GM12872 (cell line): ENCODE measurements around the gene MGA.

Source experiments
- CTCF ChIP-seq: IDR thresholded peaks from 3 replicates; pipeline ENCODE4 v1.5.1; 2011; ENCODE audit warnings: low read depth, mild to moderate bottlenecking, low read length, moderate library complexity; ENCODE audit not compliant: insufficient read depth

The MGA gene

GRCh38 chr15:41630616-41631217, 29.5 kb upstream of the MGA start:
- TF ChIP-seq CTCF, result no peak

- TF ChIP-seq CTCF, result no peak
Measured at GRCh38 chr15:41631880-41632470, 28.2 kb upstream of the MGA start.

GRCh38 chr15:41633609-41634008, 26.6 kb upstream of the MGA start:
- no peak for TF ChIP-seq CTCF

- no peak for TF ChIP-seq CTCF
Measured at GRCh38 chr15:41634072-41634626, 26.1 kb upstream of the MGA start.

- TF ChIP-seq CTCF, result no peak
Measured at GRCh38 chr15:41637086-41637485, 23.1 kb upstream of the MGA start.

- TF ChIP-seq CTCF, result no peak
Measured at GRCh38 chr15:41640985-41641384, 19.2 kb upstream of the MGA start.

- TF ChIP-seq CTCF, result no peak
Measured at GRCh38 chr15:41647262-41647661, 12.9 kb upstream of the MGA start.
